Measurements from ENCODE around the gene COBL.

The COBL gene

GRCh38 chr7:51250512-51250911 lies 66.1 kb downstream of the COBL start:
- TF ChIP-seq, protein P1, sequence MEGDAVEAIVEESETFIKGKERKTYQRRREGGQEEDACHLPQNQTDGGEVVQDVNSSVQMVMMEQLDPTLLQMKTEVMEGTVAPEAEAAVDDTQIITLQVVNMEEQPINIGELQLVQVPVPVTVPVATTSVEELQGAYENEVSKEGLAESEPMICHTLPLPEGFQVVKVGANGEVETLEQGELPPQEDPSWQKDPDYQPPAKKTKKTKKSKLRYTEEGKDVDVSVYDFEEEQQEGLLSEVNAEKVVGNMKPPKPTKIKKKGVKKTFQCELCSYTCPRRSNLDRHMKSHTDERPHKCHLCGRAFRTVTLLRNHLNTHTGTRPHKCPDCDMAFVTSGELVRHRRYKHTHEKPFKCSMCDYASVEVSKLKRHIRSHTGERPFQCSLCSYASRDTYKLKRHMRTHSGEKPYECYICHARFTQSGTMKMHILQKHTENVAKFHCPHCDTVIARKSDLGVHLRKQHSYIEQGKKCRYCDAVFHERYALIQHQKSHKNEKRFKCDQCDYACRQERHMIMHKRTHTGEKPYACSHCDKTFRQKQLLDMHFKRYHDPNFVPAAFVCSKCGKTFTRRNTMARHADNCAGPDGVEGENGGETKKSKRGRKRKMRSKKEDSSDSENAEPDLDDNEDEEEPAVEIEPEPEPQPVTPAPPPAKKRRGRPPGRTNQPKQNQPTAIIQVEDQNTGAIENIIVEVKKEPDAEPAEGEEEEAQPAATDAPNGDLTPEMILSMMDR (IDR thresholded peaks at IDR 0.05; ENCODE audit: low read depth, low read length), result no peak
- no peak overlapping the region for H3K4me3 ChIP-seq (ENCODE audit: low read depth, low read length)
- in situ Hi-C loops (cut with HindIII; ENCODE audit: low sequenced_read_pairs), result no loop called here
- DNase-seq (ENCODE audit: low read depth, low spot score), result no peak

GRCh38 chr7:51249991-51250390 lies 66.6 kb downstream of the COBL start:
- TF ChIP-seq, protein P1 (IDR thresholded peaks at IDR 0.05; ENCODE audit: low read depth, low read length), result no peak
- in situ Hi-C loops (cut with HindIII; ENCODE audit: low sequenced_read_pairs), result no loop called here
- H3K4me3 ChIP-seq (ENCODE audit: low read depth, low read length), result no peak overlapping the region
- DNase-seq (ENCODE audit: low read depth, low spot score), result no peak

GRCh38 chr7:51249187-51249945 lies 67.2 kb downstream of the COBL start:
- in situ Hi-C loops (cut with HindIII; ENCODE audit: low sequenced_read_pairs), result no loop called here
- DNase-seq (ENCODE audit: low read depth, low spot score), result no peak
- TF ChIP-seq, protein P1 (IDR thresholded peaks at IDR 0.05; ENCODE audit: low read depth, low read length), result no peak
- no peak overlapping the region for H3K4me3 ChIP-seq (ENCODE audit: low read depth, low read length)

GRCh38 chr7:51246258-51247245 lies 70.1 kb downstream of the COBL start:
- H3K4me3 ChIP-seq (ENCODE audit: low read depth, low read length), result no peak overlapping the region
- TF ChIP-seq, protein P1 (IDR thresholded peaks at IDR 0.05; ENCODE audit: low read depth, low read length), result no peak
- in situ Hi-C loops (cut with HindIII; ENCODE audit: low sequenced_read_pairs), result no loop called here
- DNase-seq (ENCODE audit: low read depth, low spot score), result no peak

DNA sequence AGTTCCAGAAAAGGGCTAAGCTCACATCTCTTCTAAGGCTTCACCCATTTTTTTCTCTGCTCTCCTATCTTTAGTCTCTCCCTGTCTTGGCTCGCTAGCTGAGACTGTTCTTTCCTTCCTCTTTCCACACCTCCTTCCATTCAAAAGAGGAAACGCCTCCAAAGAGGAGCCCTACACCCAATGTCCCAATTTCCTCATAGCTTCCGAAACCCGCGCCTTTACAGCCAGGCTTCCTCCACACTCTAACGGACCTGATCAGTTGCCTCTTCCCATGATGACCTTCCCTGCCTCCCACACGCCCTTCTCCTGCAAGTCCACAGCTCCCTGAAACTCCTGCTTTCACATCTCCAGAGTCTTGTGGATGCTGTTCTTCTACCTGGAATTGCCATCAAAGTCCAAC lies 71.7 kb downstream of the COBL start:
- no peak overlapping the region for H3K4me3 ChIP-seq (ENCODE audit: low read depth, low read length)
- DNase-seq (ENCODE audit: low read depth, low spot score), result no peak
- in situ Hi-C loops (cut with HindIII; ENCODE audit: low sequenced_read_pairs), result no loop called here
- TF ChIP-seq, protein P1 (IDR thresholded peaks at IDR 0.05; ENCODE audit: low read depth, low read length), result no peak

DNA sequence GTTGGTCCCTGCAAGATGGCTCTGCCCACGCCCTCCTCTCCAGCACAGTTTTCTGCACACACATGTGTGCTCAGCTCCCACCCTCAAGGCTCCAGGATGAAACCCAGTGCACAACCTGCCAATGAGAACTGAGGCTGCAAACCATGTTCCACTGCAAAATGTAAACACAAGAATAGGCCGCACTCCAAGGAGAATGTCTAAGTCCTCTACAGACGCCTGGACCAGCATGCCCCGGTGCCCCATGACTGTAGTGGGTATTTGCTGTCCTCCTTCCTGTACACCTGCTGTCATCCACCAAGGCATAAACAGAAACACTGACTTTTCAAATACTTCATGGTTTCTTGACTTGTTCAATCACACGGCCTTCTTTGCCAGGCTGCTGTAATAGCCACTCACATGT lies 72.6 kb downstream of the COBL start:
- TF ChIP-seq, protein P1 (IDR thresholded peaks at IDR 0.05; ENCODE audit: low read depth, low read length), result no peak
- in situ Hi-C loops (cut with HindIII; ENCODE audit: low sequenced_read_pairs), result no loop called here
- no peak overlapping the region for H3K4me3 ChIP-seq (ENCODE audit: low read depth, low read length)
- no peak for DNase-seq (ENCODE audit: low read depth, low spot score)
